ENCODE measurements around the gene APOBEC2. TPM values are rescaled to one million over a fixed set of nuclear protein-coding genes. Genes with fewer than 3 reads are reported as not detected.

The APOBEC2 gene
- total RNA-seq, 1 donor from 2014 or later: 219 TPM

- Histone ChIP-seq H3K4me1 (peaks cover 10% of the 10 kb centered on the region), H3K9me3 (replicated peaks) (no peaks in the 10 kb centered on the region), H3K27me3 (ENCODE audit: low read depth) (no peaks in the 10 kb centered on the region), H3K4me3 (no peak overlapping the region), H3K36me3 (no peaks in the 10 kb centered on the region), H3K27ac (replicated peaks) (no peak overlapping the region)
- intact Hi-C loops (cut with micrococcal nuclease): no loop called here
- TF ChIP-seq, protein P1, sequence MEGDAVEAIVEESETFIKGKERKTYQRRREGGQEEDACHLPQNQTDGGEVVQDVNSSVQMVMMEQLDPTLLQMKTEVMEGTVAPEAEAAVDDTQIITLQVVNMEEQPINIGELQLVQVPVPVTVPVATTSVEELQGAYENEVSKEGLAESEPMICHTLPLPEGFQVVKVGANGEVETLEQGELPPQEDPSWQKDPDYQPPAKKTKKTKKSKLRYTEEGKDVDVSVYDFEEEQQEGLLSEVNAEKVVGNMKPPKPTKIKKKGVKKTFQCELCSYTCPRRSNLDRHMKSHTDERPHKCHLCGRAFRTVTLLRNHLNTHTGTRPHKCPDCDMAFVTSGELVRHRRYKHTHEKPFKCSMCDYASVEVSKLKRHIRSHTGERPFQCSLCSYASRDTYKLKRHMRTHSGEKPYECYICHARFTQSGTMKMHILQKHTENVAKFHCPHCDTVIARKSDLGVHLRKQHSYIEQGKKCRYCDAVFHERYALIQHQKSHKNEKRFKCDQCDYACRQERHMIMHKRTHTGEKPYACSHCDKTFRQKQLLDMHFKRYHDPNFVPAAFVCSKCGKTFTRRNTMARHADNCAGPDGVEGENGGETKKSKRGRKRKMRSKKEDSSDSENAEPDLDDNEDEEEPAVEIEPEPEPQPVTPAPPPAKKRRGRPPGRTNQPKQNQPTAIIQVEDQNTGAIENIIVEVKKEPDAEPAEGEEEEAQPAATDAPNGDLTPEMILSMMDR (IDR thresholded peaks at IDR 0.05; ENCODE audit: borderline replicate concordance): no peak
- no peak for DNase-seq
These were observed 29.9 kb upstream of the APOBEC2 start for GRCh38 chr6:41023114-41023513.

DNA sequence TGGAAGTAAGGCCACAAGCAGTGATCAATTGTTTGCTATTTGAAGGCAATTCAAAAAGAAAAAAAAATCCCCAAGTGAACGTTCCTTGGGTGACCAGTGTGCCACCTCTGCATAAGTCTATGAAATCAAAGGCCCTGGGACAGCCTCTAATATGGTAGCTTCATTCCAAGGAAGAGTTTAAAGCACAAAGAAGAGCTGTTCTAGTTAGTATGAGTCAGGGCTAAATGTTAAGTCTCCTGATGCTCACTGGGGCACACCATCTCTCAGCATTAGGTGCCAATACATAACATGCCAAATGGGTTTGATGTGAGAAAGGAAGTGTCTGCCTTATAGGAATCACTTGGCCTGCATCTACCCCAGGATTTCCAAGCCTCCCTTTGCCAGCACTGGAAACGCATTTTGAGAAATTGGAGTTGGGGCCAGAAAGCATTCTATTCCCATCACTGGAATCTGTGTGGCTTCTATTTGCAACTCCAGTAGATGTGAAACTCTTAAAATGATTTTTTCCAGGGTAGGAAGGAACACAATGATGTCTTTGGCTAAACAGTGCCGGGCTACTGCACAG is 27.0 kb upstream of the APOBEC2 start:
- no peaks in the 10 kb centered on the region for H3K27me3 ChIP-seq (ENCODE audit: low read depth)
- TF ChIP-seq, protein P1 (IDR thresholded peaks at IDR 0.05; ENCODE audit: borderline replicate concordance): no peak

GRCh38 chr6:41027241-41027640 is 25.8 kb upstream of the APOBEC2 start:
- H3K9me3 ChIP-seq (replicated peaks): no peaks in the 10 kb centered on the region
- no peaks in the 10 kb centered on the region for H3K36me3 ChIP-seq
- peak overlapping the region; percentile 69 for H3K4me3 ChIP-seq
- intact Hi-C loops (cut with micrococcal nuclease): no loop called here
- H3K4me1 ChIP-seq: peaks cover 18% of the 10 kb centered on the region
- H3K27ac ChIP-seq (replicated peaks): peak overlapping the region; percentile 80
- DNase-seq: no peak
- TF ChIP-seq, protein P1 (IDR thresholded peaks at IDR 0.05; ENCODE audit: borderline replicate concordance): no peak
- no peaks in the 10 kb centered on the region for H3K27me3 ChIP-seq (ENCODE audit: low read depth)

More for the DNA sequence above, 27.0 kb upstream of the APOBEC2 start:
- Histone ChIP-seq H3K9me3 (replicated peaks) (no peaks in the 10 kb centered on the region), H3K4me3 (no peak overlapping the region), H3K4me1 (peaks cover 18% of the 10 kb centered on the region), H3K27ac (replicated peaks) (no peak overlapping the region), H3K36me3 (no peaks in the 10 kb centered on the region)
- DNase-seq: no peak
- intact Hi-C loops (cut with micrococcal nuclease): no loop called here

DNA sequence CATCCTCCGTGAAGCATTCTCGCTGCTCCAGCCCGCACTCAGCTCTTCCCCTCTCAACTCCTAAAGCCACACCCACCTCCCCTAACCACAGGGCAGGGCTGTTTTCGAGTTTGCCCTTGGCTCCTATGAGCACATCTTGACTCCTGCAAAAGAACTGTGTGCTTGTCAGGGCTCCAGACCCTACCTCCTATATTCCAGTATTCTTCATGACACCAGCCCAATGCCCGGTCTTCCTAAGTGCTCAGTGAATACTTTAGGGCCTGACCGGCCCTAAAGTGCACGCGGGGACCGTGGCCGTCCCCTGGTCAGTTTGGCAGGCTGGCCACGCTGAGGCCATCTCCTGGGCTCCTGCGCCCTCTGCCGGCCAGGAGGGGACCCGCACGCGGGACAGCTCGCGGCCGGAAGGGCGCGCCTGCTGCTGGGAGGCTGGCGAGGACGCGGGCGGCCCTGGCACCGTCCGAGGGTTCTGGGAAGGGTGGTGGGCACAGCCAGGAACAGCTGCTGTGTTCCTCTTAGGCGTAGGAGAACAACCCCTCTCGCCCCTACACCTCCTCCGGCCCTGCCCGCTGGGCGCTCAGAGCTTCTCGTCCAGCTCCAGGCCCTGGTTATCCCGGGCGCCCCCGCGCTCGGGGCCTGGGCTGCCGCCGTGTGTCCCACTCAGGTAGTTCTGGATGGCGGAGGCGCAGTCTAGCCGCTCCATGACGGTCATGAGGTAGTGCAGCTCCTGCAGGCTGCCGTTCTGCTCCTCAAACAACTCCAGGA is 25.0 kb upstream of the APOBEC2 start:
- Histone ChIP-seq H3K4me1 (peaks cover 18% of the 10 kb centered on the region), H3K27ac (replicated peaks) (peak overlapping the region; percentile 80), H3K9me3 (replicated peaks) (no peaks in the 10 kb centered on the region), H3K27me3 (ENCODE audit: low read depth) (no peaks in the 10 kb centered on the region), H3K36me3 (no peaks in the 10 kb centered on the region), H3K4me3 (peak overlapping the region; percentile 69)
- intact Hi-C loops (cut with micrococcal nuclease): no loop called here
- DNase-seq: peak; percentile 89
- TF ChIP-seq, protein P1 (IDR thresholded peaks at IDR 0.05; ENCODE audit: borderline replicate concordance): peak; percentile 100

DNA sequence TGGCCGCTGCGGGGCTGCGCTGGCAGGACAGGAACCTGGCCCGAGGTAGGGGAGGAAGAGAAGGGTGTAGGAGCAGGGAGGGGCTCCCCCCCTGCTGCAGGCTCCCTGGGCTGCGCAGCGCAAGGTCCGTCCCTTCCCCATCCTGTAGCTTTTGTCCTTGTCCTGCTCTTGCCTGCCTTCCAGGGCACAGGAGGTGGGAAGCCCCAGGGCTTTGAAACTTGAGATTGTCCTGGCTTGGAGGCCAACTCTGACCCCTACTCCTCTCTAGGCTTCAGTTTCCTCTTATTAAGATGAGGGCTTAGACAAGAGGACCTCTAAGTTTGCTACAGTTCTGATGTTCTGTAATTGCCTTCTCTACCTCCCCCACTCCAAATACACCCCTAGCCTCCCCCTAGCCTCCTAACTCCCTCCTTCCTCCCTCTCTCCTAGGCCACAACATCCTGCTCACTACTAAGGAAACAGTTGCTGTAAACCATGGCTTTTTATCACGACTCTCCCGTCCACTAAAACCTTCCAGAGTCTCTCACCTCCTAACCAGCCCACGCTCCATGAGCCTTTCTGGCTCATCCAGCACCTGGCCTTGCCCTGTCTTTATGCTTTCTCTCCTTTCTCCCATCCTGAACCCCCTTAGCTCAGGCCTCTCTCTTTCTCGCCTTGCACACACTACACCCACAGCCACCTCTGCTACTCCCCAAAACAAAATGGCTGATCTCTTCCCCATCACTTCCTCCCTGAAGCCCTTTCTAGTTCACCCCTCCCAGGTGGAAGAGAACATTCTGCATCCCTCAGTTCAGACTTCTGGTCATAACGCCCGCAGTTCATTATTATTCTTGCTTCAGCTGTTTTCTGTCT is 24.2 kb upstream of the APOBEC2 start:
- TF ChIP-seq, protein P1 (IDR thresholded peaks at IDR 0.05; ENCODE audit: borderline replicate concordance): no peak
- H3K4me1 ChIP-seq: peaks cover 18% of the 10 kb centered on the region
- H3K9me3 ChIP-seq (replicated peaks): no peaks in the 10 kb centered on the region
- peak overlapping the region; percentile 69 for H3K4me3 ChIP-seq
- no peaks in the 10 kb centered on the region for H3K36me3 ChIP-seq
- peak overlapping the region; percentile 80 for H3K27ac ChIP-seq (replicated peaks)
- DNase-seq: no peak
- no peaks in the 10 kb centered on the region for H3K27me3 ChIP-seq (ENCODE audit: low read depth)
- intact Hi-C loops (cut with micrococcal nuclease): no loop called here
